Raji (cell line): ENCODE measurements around the gene CCDC71L.

Source experiments
- POLR2A ChIP-seq: IDR thresholded peaks from 2 replicates; pipeline ENCODE4 v1.6.1; 2011; ENCODE audit warnings: low read depth, low read length, control low read depth; ENCODE audit not compliant: insufficient read depth

CCDC71L gene

DNA sequence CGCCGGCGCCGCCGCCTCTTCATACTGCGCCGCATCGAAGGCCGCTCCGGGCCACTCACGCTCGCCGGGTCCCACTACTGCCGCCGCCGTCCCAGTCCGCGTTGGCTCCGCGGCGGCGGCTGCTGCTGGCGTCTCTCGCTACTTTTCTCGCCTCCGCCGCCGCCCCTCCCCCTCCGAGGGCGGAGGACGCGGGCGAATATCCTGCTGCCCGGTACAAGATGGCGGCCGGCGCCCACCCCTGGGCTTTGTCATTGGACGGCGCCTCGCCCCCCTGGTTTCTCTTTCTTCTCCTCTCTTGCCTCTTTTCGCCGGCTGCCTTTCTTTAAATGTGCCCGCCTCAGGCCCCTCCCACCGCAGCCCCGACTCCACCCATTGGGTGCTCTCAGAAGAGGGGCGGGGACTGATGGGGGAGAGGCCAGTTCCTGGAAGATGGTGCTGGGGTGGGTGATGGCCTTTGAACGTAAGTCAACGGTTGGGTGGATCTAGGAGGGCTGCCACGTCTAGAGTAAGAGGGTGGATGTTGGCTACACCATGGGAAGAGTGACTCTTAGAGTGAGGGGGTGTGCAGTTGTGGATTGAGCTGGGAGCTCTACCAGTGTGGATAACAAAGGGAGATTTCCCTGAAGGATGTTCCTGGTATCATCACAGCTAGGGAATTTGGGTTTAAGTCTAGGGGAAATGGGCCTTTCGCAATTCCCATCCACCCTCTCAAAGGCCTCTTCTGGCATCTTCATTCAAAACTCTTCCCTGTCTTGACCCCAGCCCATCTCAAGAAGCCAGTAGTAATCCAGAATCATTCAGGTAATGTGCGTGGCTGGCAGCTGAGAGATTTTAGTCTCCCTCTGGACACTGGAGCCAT is at the start of gene CCDC71L:
CCDC71L (minus strand) TSS at position 297 of the 859 bp plus-strand sequence; CDS start at position 35, 262 bp downstream.
- TF ChIP-seq POLR2A: peak; percentile 45; the same call in 1 of the 2 replicates

DNA sequence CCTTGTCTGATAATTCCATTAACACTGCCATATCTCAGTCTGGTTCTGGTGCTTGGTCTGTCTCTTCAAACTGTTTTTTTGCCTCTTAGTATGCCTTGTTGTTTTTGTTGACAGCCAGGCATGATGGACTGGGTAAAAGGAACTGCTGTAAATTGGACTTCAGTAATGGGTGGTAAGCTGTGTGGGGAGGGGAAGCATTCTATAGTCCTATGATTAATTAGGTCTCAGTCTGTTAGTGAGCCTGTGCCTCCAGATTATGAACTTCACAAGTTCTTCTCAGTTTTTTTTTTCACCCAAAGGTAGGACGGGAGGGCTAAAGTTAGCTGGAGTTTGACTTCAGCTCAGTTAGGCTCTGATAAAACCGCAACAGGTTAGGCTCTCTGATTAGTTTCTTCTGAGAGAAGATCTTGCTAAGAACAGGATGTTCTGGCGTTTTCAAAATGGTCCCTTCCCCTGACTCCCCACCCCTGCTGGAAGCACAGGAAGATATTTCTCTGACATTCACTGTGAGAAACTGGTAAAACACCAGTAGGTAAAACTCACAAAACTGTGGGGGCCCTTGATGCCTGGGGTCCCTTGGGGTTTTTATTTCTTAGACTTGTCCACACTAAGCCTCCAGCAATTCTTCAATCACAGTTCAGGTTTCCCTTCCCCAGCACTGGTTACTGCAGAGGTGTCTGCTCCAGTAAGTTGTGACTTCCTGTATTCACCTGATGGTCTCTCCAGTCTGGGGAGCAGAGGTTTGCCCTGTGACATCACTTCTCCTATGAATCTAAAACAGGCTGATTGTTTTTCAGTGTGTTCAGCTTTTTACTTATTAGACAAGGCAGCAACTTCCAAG is 43.3 kb upstream of the CCDC71L start:
- TF ChIP-seq POLR2A: no peak

DNA sequence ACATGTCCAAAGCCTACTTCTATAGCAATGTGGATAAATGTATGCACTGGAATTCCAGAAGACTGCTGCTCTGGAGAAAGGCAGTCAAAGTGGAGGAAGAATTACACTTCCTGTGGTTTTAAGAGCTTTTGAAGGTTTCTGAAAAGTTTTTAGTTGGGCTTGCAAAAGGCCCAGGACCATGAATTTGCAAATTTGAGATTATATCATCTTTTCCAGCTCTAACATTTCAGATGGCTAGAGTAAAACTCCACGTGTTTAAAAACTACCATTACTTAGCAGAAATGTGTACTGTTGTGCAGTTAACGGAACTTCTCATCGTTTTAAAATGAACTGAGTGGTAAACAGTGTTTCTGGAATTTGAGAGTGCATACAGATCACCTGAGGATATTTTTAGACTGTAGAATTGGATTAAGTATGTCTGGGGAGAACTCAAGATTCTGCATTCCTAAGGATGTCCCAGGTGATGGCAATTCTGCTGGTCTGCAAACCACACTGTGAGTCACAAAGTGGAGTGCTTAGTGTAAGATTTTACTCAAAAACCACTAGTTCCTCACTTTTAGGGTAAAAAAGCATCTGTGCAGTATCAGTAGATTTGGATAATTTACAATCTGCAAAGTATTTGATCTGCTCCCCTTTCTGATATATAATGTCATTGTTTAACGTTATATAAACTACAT is 32.9 kb upstream of the CCDC71L start:
- TF ChIP-seq POLR2A: no peak

DNA sequence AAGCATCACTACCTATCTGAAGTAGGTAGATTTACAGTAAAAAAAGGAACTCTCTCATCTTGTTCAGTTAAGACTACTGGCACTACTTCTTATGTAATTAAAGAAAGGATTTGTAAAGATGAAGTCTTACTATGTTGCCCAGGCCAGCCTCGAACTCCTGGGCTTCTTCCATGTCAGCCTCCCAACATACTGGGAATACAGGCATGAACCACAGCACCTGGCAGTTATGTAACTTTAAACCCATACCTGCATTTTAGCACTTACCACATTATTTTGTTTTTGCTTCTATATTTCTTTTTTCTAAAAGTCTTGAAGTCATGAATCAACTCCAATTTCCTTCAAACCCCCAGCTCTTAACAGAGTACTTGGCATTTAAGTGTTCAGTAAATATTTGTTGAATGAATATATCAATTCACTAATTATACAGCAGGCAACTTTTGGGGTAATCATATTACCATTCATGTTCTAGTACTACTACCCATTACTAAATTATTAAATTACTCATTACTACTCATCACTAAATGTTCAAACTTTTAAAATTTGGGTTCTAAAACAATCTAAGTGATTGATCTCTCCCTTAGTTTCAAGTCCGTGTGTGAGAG is 31.6 kb upstream of the CCDC71L start:
- no peak for TF ChIP-seq POLR2A

DNA sequence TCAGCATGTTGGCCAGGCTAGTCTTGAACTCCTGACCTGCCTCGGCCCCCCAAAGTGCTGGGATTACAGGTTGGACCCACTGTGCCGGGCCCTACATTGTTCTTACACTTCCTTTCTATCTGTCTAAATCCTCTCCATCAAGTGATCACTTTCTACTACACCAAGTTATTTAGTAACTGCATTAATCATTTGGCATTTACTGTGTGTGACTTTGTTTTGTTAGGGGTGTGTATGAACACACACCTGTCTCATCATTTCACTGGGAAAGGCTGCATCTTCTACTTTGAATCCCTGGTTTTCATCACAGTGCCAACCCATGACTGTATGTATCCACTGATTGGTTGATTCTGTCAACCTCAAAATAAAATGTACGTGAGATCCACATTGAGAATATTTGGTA is 23.0 kb upstream of the CCDC71L start:
- no peak for TF ChIP-seq POLR2A

DNA sequence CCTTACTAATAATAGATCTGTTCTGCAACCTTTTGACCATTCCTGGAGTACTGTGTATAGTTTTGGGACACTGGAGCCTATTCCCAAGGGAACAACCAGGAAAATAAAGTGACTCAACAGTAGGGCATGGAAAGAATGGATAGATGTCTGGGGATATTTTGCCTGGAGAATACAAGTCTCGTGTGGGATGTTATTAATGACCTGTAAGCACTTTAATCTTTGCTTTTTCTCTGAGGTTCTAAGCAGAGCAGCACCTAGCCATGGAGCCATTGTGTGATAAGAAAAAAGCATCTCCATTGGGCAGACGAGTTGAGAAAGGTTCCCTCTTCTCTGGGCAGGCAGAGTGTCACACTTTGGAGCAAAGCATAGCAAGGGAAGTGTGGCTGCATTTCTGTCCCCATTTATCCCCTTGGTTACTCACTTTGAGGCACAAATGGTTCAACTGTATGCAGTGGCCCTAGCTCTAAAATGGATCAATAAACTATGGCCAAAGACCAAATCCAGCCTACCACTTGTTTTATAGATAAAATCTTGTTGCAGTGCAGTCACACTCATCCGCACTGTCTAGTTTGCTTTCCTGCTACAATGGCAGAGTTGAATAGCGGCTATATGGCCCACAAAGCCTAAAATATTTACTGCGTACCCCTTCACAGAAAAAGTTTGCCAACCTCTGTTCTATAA is 21.0 kb upstream of the CCDC71L start:
- no peak for TF ChIP-seq POLR2A

DNA sequence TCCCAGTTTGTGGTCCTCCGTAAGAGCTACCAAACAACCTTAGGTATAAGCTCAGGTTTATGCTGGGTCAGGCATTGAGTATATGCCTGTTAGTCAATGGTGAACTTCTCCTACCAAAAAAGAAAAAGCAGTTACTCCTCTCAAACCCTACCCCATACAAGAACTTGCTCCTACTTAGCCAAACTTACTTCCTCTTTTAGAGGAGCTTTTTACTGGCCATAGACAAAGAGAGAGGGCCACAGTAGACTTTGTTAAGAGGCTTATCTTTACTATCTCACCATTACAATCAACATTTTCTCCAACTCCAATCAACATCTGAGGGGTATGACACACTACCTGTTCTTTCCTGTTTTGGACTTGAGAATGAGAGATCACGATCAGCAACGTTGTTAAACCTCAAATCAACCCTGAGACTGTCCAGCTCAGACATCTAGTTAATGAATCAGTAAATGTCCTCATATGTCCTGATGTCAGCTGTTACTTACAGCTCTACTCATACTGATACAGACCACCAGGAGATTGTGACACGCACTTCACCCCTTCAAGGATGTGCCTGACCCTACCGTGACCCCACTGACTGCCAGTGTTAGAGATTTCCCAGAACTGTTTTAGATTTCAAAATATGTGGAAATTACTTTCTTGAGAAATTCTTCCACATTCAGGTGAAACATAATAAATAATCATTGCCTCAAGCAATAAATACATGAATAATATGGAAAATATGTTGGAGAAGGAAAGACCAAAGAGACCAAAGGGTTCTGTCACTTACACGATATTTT is 18.4 kb upstream of the CCDC71L start:
- TF ChIP-seq POLR2A: no peak

DNA sequence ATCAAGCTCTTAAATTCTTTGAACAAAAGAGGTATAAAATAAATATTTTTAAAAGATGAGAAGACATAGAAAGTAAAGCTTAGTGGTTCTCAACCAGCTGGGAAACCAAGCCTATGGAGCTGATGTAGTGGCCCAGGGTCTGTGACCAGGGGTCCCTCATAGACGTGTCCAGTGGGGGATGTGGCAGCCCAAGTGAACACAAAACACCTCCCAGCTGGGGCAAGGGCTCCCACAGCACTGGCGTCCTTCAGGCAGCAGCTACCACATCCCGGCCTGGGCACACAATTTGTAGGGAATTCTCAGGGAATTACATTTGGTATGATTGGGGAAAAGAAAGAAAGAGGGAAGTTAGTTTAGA is 17.8 kb upstream of the CCDC71L start:
- TF ChIP-seq POLR2A: no peak

DNA sequence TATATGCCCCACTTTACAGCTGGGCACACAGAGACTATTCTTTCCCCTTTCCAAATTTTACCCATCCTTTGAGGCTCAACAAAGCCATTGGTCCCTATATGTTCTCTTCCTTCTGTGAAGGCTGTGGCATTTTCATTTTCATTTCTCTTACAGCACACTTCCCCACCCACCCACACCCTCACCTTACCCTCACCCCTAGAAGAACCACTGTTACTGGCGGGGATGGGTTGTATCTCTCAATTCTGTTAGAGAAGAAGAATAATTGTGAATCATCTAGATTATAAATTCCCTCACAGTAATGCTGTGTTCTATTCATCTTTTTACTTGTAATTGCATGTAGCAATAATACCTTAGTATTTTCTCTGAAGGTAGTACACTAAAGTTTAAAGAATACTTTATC is 10.2 kb upstream of the CCDC71L start:
- TF ChIP-seq POLR2A: no peak

DNA sequence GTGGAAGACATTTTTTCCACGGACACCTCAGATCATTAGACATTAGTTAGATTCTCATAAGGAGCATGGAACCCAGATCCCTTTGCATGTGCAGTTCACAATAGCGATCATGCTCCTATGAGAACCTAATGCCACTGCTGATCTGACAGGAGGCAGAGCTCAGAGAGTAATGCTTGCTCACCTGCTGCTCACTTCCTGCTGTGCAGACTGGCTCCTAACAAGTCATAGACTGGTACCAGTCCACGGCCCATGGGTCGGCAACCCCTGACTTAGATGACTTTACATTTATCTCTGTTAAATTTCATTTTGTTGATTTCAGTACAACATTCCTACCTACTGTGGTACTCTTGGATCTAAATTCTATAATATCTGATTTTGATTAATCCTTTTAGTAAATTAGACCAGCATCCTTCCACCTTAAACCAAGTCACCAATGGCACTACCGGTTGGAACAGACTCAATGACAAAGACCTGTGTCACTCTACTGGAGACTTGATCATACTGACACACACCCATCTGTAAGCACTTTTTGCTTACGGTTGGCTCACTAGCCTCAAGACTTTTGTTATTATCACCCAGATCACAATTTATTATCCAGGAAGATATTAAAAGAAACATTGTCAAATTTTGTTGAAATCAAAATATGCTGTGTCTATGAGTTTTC is 8.0 kb upstream of the CCDC71L start:
- no peak for TF ChIP-seq POLR2A

DNA sequence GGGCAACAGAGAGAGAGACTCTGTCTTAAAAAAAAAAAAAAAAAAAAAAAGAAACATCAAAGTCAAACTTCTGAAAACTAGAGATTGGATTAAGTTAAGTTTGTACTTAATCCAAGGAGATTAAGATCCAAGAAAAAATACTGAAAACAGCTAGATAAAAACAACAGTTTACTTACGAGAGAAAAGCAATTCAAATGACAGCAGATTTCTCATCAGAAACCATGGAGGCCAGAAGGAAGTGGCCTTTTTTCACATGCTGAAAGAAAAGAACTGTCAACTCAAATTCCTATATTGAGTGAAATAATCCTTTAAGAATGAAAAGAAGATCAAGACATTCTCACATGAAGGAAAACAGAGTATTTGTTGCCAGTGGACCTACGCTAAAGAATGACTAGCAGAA is 5.4 kb upstream of the CCDC71L start:
- no peak for TF ChIP-seq POLR2A

DNA sequence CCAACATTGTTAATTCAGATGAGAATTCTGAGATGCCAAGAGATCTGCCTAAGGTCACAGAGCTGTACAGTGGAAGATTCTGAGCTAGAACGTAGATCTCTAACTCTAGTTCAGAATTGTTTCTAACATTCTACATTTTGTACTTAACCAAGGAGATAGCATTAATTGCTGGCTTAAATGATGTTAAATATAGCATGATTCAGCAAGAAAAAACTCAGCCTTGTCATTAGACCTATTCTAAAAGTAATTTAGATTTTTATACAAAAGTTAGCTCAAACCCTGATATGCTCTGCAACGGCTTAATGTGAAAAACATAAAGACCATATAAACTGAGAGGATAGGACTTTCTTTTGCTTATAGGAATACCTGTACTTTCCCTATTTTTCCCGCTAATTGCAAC is 3.4 kb upstream of the CCDC71L start:
- no peak for TF ChIP-seq POLR2A
